ENCODE results near the gene PNPLA7.
"Not testable (repeated sequence)": the region's sequence is repeated elsewhere in the genome, so short reads cannot be mapped to it uniquely, and the experiment has no call there.

Gene PNPLA7

GRCh38 chr9:137480686-137481683 is 69.2 kb downstream of the PNPLA7 start:
- no peak for DNase-seq (ENCODE audit: low read depth, low spot score)

DNA sequence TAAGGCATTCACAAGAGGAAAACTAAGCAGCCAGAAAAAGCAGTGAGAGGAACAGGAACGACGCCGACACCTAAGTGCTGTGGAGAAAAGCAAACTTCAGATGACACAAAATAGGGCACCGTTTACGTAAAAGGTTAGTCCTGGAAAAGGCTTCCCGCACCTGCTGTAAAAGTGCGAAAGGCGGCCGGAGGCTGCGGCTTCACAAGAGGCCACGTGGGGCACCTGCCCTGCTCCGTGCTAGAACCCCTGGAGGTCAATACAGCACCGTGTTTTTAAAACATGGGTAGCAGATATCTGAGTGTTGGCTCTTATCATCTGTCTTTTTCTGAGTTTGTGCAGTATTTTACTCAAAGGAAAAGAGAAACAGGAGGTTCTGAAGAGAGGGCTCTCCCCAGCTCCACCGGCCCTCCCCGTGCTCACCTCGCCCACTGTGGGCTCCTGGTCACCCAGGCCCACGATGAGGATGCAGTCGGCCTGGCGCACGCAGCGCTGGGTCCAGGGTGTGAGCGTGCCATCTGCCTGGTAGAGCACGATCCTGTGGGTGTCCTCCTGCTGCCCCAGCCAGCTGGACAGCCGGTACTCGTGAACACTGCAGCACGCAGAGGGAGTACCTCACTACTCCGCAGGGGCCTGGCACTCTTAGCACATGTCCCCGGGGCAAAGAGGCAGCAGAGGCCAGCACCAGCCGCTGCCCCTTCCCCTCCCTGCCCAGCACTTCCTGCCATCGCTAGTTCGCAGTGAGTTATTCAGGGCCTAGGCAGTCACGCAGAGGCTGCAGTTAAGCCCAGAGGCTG is 70.1 kb downstream of the PNPLA7 start:
- DNase-seq (ENCODE audit: low read depth, low spot score): no peak

- DNase-seq (ENCODE audit: low read depth, low spot score): no peak
Observed at GRCh38 chr9:137478962-137479861, 71.0 kb downstream of the PNPLA7 start.

GRCh38 chr9:137478613-137478961 is 71.6 kb downstream of the PNPLA7 start:
- DNase-seq (ENCODE audit: low read depth, low spot score): no peak

DNA sequence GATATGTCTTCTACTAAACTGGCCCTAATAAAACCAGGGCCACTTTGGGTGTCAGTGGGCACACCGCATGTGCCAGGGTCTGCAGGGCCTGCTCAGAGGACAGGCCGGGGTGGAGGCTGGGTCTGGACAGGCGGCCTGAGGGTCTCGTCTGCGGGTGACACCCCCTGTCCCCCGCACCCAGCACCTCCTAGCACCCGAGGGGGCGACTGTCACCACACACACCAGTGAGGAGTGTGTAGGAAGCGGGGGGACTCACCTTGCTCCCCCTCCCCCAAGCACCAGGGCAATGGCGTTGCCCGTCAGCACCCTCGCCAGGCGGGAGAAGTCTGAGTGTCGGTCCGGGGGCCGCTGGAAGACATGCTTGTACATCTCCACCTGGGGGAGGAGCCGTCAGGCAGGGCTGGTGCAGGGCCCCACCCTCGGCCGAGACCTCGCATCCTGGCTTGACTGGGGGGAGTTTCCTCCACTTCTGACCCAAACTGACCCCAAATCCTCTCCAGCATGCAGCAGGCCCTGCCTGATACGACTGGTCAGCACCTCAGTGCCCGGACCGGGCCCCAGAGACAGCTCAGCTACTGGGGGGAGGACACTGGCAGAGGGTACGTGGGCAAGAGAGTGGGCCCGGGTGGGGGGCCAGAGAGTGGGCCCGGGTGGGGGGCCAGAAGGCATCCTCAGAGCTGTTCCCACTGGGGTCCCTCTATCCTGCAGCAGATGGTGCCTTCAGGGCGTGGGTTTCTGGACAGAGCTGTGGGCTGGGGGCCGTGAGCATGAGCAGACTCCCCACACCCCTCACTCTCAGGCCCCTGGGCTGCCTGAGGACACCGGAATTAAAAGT is 72.2 kb downstream of the PNPLA7 start:
- no peak for DNase-seq (ENCODE audit: low read depth, low spot score)

- no peak for DNase-seq (ENCODE audit: low read depth, low spot score)
Observed at GRCh38 chr9:137476856-137477255, 73.3 kb downstream of the PNPLA7 start.

- DNase-seq (ENCODE audit: low read depth, low spot score): no peak
Observed at GRCh38 chr9:137475666-137476065, 74.5 kb downstream of the PNPLA7 start.

GRCh38 chr9:137474271-137474670 is 75.9 kb downstream of the PNPLA7 start:
- DNase-seq (ENCODE audit: low read depth, low spot score): no peak

GRCh38 chr9:137470785-137471184 is 79.4 kb downstream of the PNPLA7 start:
- DNase-seq (ENCODE audit: low read depth, low spot score): no peak

DNA sequence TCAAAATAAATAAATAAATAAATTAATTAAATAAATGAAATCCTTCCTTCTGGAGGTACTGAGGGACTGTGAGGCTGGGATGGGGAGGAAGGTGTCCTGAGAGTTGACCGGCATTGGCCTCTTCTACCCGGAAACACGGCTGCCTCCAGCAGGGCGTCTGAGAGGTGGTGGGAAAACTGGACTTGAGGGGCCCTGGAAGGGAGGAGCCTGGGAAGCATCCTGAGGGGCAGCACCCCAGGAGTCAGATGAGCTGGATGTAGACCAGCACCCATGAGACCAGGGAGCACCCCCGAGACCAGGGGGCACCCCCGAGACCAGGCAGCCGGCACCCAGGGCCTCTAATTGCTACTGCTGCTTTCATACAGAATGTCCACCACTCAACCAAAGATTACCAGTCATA is 82.3 kb downstream of the PNPLA7 start:
- DNase-seq (ENCODE audit: low read depth, low spot score): no peak

GRCh38 chr9:137467161-137467581 is 83.0 kb downstream of the PNPLA7 start:
- DNase-seq (ENCODE audit: low read depth, low spot score): no peak

DNA sequence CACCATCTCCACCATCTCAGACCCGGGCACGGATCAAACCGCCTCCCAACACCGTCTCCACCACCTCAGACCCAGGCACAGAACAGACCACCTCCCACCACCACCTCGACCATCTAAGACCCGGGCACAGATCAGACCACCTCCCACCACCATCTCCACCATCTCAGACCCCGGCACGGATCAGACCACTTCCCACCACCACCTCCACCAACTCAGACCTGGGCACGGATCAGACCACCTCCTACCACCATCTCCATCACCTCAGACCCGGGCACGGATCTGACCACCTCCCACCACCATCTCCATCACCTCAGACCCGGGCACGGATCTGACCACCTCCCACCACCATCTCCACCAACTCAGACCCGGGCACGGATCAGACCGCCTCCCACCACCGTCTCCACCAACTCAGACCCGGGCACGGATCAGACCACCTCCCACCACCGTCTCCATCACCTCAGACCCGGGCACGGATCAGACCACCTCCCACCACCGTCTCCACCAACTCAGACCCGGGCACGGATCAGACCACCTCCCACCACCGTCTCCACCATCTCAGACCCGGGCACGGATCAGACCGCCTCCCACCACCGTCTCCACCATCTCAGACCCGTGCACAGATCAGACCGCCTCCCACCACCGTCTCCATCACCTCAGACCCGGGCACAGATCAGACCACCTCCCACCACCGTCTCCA is 83.7 kb downstream of the PNPLA7 start:
- not testable (repeated sequence) for DNase-seq (ENCODE audit: low read depth, low spot score)

DNA sequence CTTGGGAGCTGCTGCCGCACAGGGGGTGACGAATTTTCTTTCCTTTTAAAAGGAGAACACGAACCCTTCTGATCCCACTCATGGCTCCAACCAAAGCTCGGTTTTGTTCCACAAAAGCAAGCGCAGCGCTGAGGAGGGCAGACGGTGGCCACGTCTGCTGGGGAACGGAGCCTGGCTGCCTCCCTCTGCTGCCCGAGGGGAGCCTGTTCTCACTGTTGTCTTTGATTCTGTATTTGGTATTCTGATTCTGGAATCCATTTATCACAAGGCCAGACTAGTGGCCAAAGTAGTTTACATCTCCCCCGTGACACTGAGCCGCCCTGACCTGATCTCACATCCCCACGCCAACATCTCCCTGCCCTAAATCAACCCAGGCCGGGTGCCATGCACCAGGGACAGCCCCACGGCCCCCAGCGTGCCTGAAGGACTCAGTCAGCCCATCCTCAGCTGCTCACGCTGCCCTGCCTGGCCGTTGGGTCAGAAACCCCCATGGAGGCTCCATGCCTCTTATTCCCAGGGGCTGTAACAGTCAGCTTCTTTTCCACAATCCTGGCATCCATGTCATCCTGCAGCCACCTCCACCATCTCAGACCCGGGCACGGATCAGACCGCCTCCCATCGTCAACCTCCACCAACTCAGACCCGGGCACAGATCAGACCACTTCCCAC is 84.3 kb downstream of the PNPLA7 start:
- DNase-seq (ENCODE audit: low read depth, low spot score): no peak

DNA sequence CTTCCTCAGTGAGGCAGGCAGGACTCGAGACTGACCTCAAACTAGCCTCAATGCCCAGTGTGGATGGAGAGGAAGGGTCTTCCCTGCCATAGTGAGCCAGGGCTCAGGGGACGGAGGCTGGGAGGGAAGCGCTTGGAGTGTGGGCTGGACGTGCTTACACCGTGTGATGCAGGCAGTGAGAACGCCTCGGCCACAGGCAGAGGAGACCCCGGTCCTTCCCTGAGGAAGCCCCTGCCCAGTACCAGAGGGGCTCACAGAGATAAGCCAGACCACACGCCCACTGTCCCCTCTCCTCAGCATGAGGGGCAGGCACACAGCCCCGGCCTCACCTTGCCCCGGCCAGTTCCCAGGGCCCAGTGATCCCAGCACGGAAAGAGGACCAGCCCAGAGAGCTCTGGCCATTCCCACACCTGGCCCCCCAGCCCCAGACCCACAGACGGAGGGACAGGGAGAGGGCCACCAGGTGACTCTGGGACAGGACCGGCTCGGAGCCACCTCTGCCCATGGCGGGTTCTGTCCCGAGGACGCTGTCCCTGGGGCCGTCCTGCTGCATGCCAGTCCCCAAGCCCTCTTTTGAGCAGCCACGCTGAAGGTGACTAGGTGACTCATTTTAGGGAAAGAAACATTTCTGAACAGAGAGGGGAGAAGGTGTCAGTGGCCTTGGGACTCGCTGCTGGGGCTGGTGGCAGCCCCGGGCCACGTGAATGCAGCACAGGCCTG is 85.0 kb downstream of the PNPLA7 start:
- no peak for DNase-seq (ENCODE audit: low read depth, low spot score)

DNA sequence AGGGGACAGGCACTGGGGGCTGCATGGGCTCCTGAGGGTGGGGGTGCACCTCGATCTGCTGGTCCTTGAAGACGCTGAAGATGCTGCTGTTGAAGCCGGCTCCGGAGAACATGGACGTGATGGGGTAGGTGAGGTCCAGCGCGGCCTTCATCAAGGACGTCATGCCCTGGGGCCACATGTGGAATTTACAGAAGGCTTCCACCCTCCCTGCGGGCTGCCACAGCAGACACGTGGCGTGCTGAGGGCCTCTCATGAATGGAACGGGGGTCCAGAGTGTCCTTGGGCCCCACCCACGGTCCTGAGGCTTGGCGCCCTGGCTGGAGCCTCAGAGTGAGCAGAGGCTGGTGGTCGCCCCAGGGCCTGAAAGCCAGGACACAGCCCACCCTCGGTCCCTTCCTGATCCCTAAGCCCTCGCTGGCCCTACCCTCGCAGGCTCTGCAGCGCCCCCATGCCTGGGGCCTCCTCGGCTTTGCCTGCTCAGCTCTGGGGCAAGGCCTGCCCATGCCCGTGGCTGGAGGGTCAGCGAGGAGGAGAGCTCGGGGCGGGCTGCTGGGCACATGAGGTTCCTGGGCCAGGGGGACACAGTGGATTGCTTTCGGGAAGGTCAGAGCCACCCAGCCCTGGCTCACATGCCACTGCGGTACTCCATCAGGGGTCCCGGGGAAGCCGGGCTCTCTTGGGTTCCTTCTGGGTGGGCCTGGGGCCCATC is 85.8 kb downstream of the PNPLA7 start:
- DNase-seq (ENCODE audit: low read depth, low spot score): no peak

DNA sequence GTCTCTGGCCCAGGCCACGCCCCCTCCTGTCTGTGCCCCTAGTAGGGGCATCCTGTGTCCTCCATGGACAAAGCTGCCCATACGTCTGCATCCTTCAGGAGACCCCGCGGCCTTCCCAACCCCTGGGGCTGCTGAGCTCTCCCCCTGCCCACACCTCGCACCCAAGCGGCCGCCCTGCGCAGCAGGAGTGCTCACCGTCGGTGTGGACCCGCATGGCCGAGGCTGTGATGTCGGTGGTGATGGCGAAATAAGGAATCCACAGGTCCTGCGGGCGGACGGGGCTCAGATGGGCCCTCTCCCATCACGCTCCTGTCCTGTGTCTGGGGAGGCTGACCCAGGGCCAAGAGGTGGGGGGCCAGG is 86.3 kb downstream of the PNPLA7 start:
- no peak for DNase-seq (ENCODE audit: low read depth, low spot score)

DNA sequence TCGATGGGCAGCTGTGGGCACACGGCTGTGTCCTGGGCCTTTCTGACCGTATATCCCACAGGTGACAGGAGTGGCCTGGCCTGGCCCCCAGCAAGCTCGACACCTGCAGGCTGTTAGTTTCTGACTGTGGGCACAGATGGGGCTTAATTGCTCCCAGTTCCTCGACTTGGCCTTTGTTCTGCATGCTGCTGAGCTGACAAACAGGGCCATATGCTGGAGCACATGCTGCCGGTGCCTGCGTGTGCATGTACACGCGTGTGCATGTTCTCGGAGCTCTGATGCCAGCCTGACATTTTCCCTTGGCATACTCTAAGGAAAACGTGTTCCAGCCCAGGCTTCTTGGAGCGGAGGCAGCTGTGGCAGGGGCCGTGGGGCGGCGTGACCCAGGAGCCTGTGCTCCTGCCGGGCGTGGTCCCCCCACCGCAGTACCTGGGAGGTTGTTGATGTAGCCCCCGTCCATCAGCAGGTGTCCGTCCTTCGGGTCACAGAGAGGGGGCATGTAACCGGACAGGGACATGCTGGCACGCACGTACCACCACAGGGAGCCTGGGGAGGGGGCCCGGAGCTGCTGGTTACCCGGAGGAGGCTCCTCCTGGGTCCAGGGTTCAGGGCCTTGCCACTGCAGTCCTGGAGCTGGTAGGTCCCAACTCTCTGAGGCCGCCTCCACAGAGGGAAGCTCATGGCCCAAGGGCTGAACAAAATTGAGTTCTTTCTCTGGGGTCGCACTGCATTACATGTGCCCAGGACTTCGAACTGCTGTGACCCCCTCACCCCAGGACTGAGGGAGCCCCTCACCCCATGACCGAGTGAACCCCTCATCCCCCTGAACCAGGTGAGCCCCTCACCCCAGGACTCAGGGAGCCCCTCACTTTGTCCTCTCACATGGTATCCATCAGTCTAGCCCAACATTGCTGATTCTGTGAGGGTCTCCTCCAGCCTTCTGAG is 86.9 kb downstream of the PNPLA7 start:
- no peak for DNase-seq (ENCODE audit: low read depth, low spot score)

Measured in astrocyte of the hippocampus (primary cell).